Kidney (tissue), 14 donors: ENCODE measurements around the gene ADAMTS17. TPM values are rescaled to one million over a fixed set of nuclear protein-coding genes. Genes with fewer than 3 reads are reported as not detected.
A peak's percentile ranks its signal among the peaks of the same experiment; 100 is the strongest.

ENCODE experiments used
- DNase-seq, 5 donors: peaks; one replicate each; pipeline ENCODE4 v3.0.0-alpha.2; 2013 to 2020
- FAIRE-seq: peaks from 2 replicates; lab custom pipeline; 2012; peaks lifted over from hg19 to GRCh38; lab: Jason Lieb, UNC
- H3K27ac ChIP-seq, 2 donors: one replicate each; pipeline ENCODE4 v1.7.0; 2013; ENCODE audit warnings: low read depth in 2 of 2, low read length in 2 of 2, inconsistent platforms in 1 of 2
- H3K27me3 ChIP-seq: one replicate; pipeline ENCODE4 v1.7.1; 2013; ENCODE audit warnings: low read length, inconsistent platforms; ENCODE audit not compliant: control insufficient read depth, insufficient read depth
- H3K36me3 ChIP-seq, 3 donors: one replicate each; pipeline versions ENCODE4 v1.7.0 to v1.7.1; 2013; ENCODE audit warnings: low read length in 3 of 3, control low read depth in 1 of 3, inconsistent platforms in 1 of 3; ENCODE audit not compliant: insufficient read depth in 3 of 3, control insufficient read depth in 2 of 3
- H3K4me1 ChIP-seq, 3 donors: one replicate each; pipeline versions ENCODE4 v1.7.0 to v1.7.1; 2013; ENCODE audit warnings: low read length in 3 of 3, inconsistent platforms in 1 of 3, low read depth in 1 of 3; ENCODE audit not compliant: control insufficient read depth in 2 of 3, insufficient read depth in 2 of 3
- H3K4me3 ChIP-seq, 3 donors: one replicate each; pipeline versions ENCODE4 v1.7.0 to v1.8.1; 2013; ENCODE audit warnings: low read length in 3 of 3, control low read depth in 1 of 3, inconsistent platforms in 1 of 3
- H3K9ac ChIP-seq, 3 donors: one replicate each; pipeline versions ENCODE4 v1.7.0 to v1.7.1; 2013; ENCODE audit warnings: low read length in 3 of 3, control low read depth in 1 of 3, inconsistent platforms in 1 of 3
- H3K9me3 ChIP-seq, 3 donors: one replicate each; pipeline versions ENCODE4 v1.7.0 to v1.7.1; 2013; ENCODE audit warnings: low read length in 3 of 3, control low read depth in 1 of 3, inconsistent platforms in 1 of 3; ENCODE audit not compliant: control insufficient read depth in 2 of 3, insufficient read depth in 1 of 3
- intact Hi-C: fragments of 100-400 bp; cut with DNase I; formaldehyde crosslinking; loops from one replicate; pipeline ENCODE4 v1.11.1; 2022
- polyA plus RNA-seq: library from polyadenylated mRNA; stranded (reverse); fragments of 350-450 nt; fragmentation: Illumina TruSeq; extraction: RNeasy Lipid Tissue Mini Kit (QIAGEN cat#74804); gene quantifications from one replicate; pipeline ENCODE4 v1.2.3, GENCODE V29; 2014; ENCODE audit warnings: low read depth, low replicate concordance; ENCODE audit not compliant: insufficient read depth
- total RNA-seq: library from RNA; stranded (reverse); fragmentation: NEBNext Ultra II Directional; extraction: Animal tissue kit (Norgen Biotek cat#: 25700); gene quantifications from one replicate; pipeline ENCODE4 v1.2.1, GENCODE V29; 2021
- TF ChIP-seq, protein P1 (sequence below): IDR thresholded peaks from 3 replicates; pipeline ENCODE4 v1.5.1; 2012; ENCODE audit warnings: mild to moderate bottlenecking, moderate library complexity, borderline replicate concordance; ENCODE audit not compliant: insufficient read depth; ENCODE audit errors: extremely low read depth
- donor health status: control.
- donor health status: control.
- donor health status: control.
- donor health status: control.
- donor health status: control.
- donor health status: DM: yes; HTN: yes; CAD: no.
- donor health status: Normal renal cell carcinoma (clear cell type).

The ADAMTS17 gene
- total and polyA plus RNA-seq, 2 donors from 2014 or later: 1.7 to 2.2 TPM

DNA sequence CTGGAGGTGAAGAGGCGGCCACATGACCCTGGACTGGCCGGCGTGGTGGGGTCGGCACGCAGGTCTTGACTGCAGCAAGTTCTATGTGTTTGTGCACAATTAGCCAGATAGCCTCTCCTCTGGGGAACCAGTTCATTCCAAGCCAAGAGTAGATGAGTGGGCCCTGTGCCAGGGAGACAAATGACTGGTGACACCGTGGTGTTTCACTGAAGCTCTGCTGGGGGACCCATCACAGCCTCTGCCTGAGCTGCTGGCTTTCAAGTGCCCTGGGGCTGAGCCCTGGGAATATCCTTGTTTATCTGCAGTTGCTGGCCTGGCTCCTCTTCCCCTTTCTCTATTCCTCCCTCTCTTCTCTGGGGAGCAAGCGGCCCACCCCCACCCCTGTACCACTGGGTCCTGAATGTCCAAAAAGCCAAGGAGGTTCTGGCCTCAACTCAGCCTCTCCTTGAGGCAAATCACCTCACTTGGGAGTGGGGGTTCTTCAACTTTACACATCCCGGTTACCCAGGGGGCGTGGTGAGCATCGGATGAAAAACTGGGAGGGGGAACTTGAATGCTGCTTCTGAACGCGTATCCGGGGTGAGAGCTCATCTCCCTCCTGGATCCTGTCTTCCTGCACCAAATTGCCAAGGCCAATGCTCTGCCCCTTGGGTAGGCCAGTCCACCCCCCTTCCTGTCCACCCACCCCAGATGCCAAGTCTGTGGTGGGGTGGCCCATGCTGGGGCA lies 408.9 kb downstream of the ADAMTS17 start:
- TF ChIP-seq, protein P1, sequence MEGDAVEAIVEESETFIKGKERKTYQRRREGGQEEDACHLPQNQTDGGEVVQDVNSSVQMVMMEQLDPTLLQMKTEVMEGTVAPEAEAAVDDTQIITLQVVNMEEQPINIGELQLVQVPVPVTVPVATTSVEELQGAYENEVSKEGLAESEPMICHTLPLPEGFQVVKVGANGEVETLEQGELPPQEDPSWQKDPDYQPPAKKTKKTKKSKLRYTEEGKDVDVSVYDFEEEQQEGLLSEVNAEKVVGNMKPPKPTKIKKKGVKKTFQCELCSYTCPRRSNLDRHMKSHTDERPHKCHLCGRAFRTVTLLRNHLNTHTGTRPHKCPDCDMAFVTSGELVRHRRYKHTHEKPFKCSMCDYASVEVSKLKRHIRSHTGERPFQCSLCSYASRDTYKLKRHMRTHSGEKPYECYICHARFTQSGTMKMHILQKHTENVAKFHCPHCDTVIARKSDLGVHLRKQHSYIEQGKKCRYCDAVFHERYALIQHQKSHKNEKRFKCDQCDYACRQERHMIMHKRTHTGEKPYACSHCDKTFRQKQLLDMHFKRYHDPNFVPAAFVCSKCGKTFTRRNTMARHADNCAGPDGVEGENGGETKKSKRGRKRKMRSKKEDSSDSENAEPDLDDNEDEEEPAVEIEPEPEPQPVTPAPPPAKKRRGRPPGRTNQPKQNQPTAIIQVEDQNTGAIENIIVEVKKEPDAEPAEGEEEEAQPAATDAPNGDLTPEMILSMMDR: no peak
- Histone ChIP-seq H3K27me3 (peaks cover 2% of the 10 kb centered on the region), H3K27ac (no peak overlapping the region), H3K9ac (no peak overlapping the region), H3K4me3 (no peak overlapping the region), H3K36me3 (no peaks in the 10 kb centered on the region), H3K9me3 (no peaks in the 10 kb centered on the region), H3K4me1 (peaks cover 0 to 8% (median 6%) of the 10 kb centered on the region in 3 donors)
- FAIRE-seq (no peak), DNase-seq (no peak)
- intact Hi-C loops: loop anchor here (10.0 kb wide), 1 partner anchor 402 kb away; no protein-coding TSS in a partner anchor

DNA sequence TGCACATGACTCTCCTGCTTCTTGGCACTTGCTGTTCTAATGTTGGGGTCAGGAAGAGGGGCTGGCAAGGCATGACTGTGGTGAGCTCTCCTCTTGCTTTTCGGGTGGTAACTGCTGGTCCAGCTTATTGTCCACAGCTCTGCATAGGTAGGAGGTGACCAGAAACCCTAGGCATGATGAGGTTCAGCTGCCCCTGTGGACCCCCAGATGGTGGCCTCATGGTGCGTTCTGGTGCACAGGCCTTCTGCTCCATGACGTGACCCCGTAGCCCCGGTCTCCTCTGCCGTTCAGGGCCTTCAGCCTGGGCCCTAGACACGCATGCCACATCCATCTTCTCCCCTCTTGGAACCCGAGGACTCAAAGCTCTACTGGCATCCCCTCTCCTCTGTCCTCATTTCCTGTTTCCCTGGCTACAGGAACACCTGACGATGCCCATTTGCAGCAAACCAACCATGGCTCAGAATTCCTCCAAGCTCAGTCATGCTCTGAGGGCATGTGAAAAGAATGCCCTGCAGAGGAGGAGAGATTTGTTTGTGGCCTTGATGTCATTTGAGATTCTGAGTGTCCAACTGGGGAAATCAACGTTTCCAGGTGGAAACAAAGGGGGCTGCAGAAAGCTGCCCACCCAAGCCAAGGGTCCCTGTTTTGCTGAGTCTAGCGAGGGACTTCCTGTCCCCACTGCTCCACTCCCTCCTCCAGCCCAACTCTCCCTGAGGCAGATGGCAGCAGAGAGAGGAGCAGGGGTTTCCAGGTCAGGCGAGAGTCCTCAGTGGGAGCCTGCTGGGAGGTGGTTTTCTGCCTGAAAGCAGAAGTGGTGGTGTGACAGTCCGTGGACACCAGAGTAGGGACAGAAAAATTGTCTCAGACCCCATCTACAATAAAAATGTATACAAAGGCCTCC lies 409.8 kb downstream of the ADAMTS17 start:
- intact Hi-C loops: loop anchor here (10.0 kb wide), 1 partner anchor 403 kb away; no protein-coding TSS in a partner anchor

DNA sequence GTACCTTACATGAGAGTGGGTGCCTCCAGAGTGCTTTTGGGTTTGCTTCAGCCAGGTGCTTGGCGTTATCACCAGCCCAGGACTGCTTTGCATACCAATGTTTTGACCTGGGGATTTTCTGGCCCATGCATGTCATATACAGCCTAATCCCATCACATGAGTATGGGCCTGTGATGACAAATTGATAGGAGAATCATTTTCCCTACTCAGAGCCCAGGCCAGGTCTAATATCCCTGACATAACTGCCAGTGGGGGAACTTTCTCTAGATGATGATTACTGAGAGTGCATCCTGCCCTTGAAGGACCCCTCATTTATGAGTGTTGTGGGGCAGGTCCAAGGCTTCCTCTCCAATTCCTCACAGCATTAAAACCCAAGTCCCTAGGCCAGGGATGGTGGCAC lies 411.1 kb downstream of the ADAMTS17 start:
- DNase-seq: no peak
- Histone ChIP-seq H3K27ac (no peak overlapping the region), H3K27me3 (peaks cover 2% of the 10 kb centered on the region), H3K9me3 (no peaks in the 10 kb centered on the region), H3K4me1 (peaks cover 0 to 8% (median 6%) of the 10 kb centered on the region in 3 donors), H3K9ac (no peak overlapping the region), H3K4me3 (no peak overlapping the region), H3K36me3 (no peaks in the 10 kb centered on the region)
- TF ChIP-seq, protein P1: no peak
- intact Hi-C loops: loop anchor here (10.0 kb wide), 1 partner anchor 404 kb away; no protein-coding TSS in a partner anchor
- FAIRE-seq: no peak

More for the DNA sequence above, 409.8 kb downstream of the ADAMTS17 start:
- Histone ChIP-seq H3K27me3 (peaks cover 2% of the 10 kb centered on the region), H3K4me3 (no peak overlapping the region), H3K4me1 (peaks cover 0 to 8% (median 6%) of the 10 kb centered on the region in 3 donors), H3K9ac (no peak overlapping the region), H3K36me3 (no peaks in the 10 kb centered on the region), H3K9me3 (no peaks in the 10 kb centered on the region), H3K27ac (no peak overlapping the region)
- TF ChIP-seq, protein P1: no peak
- peak in 3 of 5 donors; percentile 24 to 66 (median 33) for DNase-seq
- FAIRE-seq: no peak
